ENCODE data around the gene RALGDS. TPM values are rescaled to one million over a fixed set of nuclear protein-coding genes. Genes with fewer than 3 reads are reported as not detected.
A peak's percentile ranks its signal among the peaks of the same experiment; 100 is the strongest.
"Not testable (repeated sequence)": the region's sequence is repeated elsewhere in the genome, so short reads cannot be mapped to it uniquely, and the experiment has no call there.

Gene RALGDS
- total RNA-seq, result 57.9 TPM

DNA sequence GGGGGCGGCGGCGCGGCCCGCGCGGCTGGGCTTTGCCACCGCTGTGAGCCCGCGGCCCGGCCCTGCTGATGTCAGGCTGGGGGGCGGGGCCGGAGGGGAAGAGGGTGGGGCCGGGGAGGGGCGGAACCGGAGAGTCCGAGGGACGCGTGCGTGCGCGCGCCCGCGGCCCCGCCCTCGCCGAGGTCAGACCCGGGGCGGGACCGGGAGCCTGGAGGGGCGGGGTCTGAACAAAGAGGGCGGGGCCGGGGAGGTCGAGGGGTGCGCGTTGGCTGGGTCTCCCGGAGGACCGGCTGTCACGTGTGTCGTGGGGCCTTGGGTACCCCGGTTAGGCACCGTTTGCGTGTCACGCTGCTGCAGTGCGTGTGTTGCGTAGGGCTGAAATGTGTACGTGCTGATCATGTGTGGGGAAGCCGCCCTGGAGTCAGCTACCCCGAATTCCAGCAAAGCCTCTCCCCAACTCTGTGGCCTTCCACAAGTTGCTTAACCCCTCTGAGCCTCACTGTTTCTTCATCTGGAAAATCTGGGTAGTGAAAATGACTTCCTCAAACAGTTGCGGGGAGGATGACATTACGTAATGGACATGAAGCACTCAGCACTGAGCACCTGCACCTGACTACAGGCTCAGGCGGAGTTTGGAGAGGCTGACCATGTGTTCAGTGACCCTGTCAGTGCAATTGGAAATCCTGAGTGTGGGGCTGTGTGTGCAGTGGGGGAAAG is at the start of gene RALGDS:
Gene RALGDS (minus strand): TSS at position 43 of the 717 bp plus-strand sequence. CDS start 86 bp downstream, outside the sequence.
- peak; percentile 90 for DNase-seq (ENCODE audit: low spot score)

- no peak for DNase-seq (ENCODE audit: low spot score)
These were observed 49.7 kb upstream of the RALGDS start for GRCh38 chr9:133170716-133171115.

GRCh38 chr9:133169687-133170086 is 48.6 kb upstream of the RALGDS start:
- DNase-seq (ENCODE audit: low spot score), result not testable (repeated sequence)

- no peak for DNase-seq (ENCODE audit: low spot score)
These were observed 48.1 kb upstream of the RALGDS start for GRCh38 chr9:133169102-133169501.

- no peak for DNase-seq (ENCODE audit: low spot score)
These were observed 47.4 kb upstream of the RALGDS start for GRCh38 chr9:133168432-133168831.

- DNase-seq (ENCODE audit: low spot score), result no peak
These were observed 46.7 kb upstream of the RALGDS start for GRCh38 chr9:133167769-133168168.

DNA sequence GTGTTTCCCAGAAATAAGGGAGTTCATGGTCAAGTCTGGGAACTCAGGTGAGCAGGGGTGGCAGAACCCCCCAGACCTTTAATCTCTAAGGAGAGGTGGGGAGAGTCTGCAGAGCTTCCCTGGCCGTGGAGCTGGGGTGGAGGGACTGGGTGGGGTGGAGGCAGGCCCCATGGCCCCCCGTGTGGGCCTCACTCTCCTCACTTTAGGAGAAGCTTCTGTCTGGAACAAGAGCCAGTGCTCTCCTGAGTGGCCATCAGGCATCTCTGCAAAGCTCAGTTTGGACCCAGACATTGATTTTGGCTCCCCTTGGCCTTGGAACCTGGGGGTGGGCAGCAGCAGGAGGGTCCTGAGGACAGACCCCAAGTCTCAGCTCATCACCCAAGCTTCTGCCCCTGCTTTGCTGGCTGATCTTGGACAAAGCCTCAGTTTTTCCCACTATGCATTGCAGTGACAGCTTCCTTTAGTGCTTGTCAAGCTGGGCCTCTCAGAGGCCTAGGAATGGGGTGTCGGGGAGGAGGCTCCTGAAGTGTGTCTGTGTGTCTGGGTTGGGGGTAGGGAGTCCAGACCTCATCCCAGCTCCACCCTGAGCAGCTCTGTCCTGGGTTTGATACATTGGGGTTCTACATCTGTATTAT is 46.2 kb upstream of the RALGDS start:
- DNase-seq (ENCODE audit: low spot score), result no peak

- no peak for DNase-seq (ENCODE audit: low spot score)
These were observed 45.4 kb upstream of the RALGDS start for GRCh38 chr9:133166392-133166791.

DNA sequence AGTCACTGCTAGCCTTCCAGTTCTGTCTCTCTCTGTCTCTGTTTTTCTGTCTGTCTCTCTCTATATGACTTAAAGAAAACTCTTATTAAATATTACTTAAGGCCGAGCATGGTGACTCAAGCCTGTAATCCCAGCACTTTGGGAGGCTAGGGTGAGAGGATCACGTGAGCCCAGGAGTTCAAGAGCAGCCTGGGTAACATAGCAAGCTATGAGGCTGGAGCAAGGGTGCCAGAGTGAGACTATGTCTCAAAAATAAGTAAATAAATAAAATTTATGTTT is 44.4 kb upstream of the RALGDS start:
- no peak for DNase-seq (ENCODE audit: low spot score)

- DNase-seq (ENCODE audit: low spot score), result no peak
These were observed 43.2 kb upstream of the RALGDS start for GRCh38 chr9:133164191-133164590.

DNA sequence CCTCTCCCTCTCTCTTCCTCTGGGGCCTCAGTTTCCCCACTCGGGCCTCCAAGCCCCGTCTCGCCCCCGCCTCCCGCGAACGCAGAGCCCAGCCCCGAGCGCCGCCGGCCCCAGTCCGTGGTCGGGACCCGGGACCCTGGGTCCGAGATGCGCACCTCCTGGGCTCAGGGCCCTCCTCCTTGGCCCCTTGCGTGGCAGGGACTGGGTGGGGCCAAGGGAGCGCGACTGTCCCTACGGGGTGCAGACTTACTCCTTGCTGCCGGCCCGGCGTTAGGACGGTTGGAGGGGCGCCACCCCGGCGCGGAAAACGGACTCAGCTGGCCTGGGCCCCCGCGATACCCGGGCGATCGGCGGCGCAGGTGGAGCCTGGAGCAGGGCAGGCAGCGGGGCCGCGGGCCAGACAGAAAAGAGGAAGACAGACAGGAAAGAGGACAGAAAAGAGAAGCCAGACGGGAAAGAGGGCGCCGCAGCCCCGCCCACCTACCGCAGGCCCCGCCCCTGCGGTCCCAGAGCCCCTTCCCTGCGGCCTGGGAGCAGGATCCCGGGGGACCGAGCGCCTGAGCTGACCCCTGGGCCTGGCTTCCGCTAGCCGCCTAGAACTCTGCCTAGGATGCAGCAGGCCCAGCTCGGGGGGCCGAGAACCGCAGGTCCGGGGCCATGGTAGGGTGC is 42.6 kb upstream of the RALGDS start, which contains the start of gene GBGT1:
Gene GBGT1 (minus strand): TSS at position 411 of the 669 bp plus-strand sequence. CDS start 1,502 bp downstream, outside the sequence.
- DNase-seq (ENCODE audit: low spot score), result no peak

- DNase-seq (ENCODE audit: low spot score), result no peak
These were observed 41.9 kb upstream of the RALGDS start for GRCh38 chr9:133162861-133163503.

DNA sequence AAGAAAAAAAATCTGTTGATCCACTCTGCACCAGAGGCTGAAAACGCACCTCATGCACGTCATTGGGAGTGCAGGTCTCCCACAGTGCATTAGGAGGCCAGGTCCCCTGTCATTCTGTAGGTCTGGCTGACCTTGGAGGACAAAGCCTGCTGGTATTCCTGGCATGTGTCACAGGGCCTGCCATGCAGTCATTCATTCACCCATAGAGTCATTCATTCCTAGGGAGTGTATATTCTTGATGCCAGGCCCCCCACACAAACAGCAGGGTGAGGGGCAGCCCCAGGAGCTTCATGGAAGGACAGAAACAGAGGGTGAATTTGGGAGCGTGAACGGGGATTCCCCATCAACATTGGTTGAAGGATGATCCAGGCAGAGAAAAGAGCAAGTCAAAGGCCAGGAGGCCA is 40.5 kb upstream of the RALGDS start:
- DNase-seq (ENCODE audit: low spot score), result no peak

- no peak for DNase-seq (ENCODE audit: low spot score)
These were observed 39.9 kb upstream of the RALGDS start for GRCh38 chr9:133160742-133161546.

DNA sequence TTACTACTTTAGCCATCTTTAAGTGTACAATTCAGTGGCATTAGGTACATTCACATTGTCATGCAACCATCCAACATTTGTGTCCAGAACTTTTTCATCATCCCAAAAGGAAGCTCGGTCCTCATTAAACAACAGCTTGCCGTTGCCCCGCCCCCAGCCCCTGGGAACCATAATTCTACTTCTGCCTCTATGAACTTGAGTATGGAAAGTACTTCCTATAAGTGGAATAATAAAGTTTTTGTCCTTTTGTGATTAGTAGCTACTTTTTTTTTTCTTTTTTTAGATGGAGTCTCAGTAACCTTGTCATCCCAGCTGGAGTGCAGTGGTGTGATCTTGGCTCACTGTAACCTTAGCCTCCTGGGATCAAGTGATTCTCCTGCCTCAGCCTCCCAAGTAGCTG is 37.7 kb upstream of the RALGDS start:
- DNase-seq (ENCODE audit: low spot score), result no peak

- no peak for DNase-seq (ENCODE audit: low spot score)
These were observed 34.1 kb upstream of the RALGDS start for GRCh38 chr9:133155156-133155555.

DNA sequence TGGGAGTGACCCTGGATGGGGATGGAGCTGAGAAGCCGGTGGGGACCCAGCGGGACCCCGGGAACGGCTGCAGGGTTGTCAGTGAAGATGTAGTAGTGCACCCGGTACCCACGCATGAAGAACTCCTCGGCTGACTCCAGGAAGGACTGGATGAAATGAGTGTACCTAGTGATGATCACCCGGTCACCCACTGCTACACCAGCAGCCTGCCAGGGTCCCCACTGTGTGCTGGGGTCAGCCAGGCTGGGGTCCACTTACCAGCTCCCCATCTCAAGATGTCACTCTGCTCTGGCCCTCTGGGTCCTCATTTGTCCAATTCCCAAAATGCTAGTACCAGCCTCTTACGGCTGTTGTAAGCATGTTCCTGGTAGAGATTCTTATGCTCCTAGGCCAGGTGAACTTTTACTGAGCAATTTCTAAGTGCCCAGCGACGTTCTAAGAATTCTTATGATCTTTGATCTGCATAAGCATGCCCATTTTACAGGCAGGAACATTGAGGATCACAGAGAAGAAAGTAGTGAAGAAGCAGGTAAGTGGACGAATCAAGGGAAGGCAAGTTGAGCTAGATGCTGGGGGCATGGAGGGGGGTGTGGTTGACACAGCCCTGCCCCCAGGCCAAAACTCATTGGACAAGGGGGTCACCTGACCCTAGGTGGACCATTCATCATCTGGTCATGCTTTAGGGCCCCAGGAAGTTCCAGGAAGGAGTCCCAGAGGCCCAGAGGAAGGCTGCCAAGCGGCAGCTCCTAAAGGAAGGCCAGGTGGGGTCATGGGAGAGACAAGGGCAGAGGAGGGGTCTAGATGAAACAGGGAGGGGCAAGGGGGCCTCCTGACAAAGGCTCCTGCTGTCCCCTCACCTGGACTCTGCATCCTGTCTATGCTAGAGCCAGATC is 33.3 kb upstream of the RALGDS start:
- DNase-seq (ENCODE audit: low spot score), result no peak

- no peak for DNase-seq (ENCODE audit: low spot score)
These were observed 32.4 kb upstream of the RALGDS start for GRCh38 chr9:133153227-133154096.

Data from ureter (tissue), 1 donor.